ENCODE measurements around the gene NTRK1. TPM values are rescaled to one million over a fixed set of nuclear protein-coding genes. Genes with fewer than 3 reads are reported as not detected.
A peak's percentile ranks its signal among the peaks of the same experiment; 100 is the strongest.

Gene NTRK1
- total and polyA plus RNA-seq, 2 of the 4 experiments (the other 2 are of a cell fraction) = not detected

- POLR2A ChIA-PET (ENCODE audit: unreplicated experiment) = interaction anchor here (0.5 kb wide), 2 partner anchors 72 to 148 kb away, joined by 6 to 8 read pairs; no protein-coding TSS in a partner anchor
- no peak overlapping the region for H3K27ac ChIP-seq (ENCODE audit: insufficient read depth, low read length)
- H2AK9ac ChIP-seq (replicated peaks; ENCODE audit: low read depth, low read length, poor library complexity) = peak overlapping the region; percentile 79
- BruUV-seq (replicated peaks) = no TSS peak
- H3K9me1 ChIP-seq (ENCODE audit: insufficient read depth, low read length) = no peaks in the 10 kb centered on the region; the same call in 1 of the 2 replicates
- H2BK15ac ChIP-seq (ENCODE audit: low read depth, low read length) = no peak overlapping the region
- H3K9ac ChIP-seq (ENCODE audit: low read depth, low read length) = no peak overlapping the region
- WGBS, 2 experiments (ENCODE audit: extremely low coverage in 2 of 2, insufficient read length in 1 of 2) = 21% methylated on average over 22 of the region's 60 CpGs; no CpG with 5 or more reads in 1 of the 2 experiments
- dilution Hi-C loops (cut with HindIII; ENCODE audit: low sequenced_read_pairs, unreplicated experiment) = no loop called here
- no peak overlapping the region for H3K18ac ChIP-seq (ENCODE audit: low read depth, low read length)
- in situ Hi-C loops (cut with MboI; ENCODE audit: low sequenced_read_pairs) = no loop called here
- H3K9me3 ChIP-seq (ENCODE audit: control insufficient read depth, insufficient read depth, low read length) = no peaks in the 10 kb centered on the region
- no peak overlapping the region for H3K14ac ChIP-seq (replicated peaks; ENCODE audit: low read depth, low read length)
- peak overlapping the region; percentile 69 for H3K4me2 ChIP-seq (ENCODE audit: low read depth, low read length)
- DNase-seq (peak; percentile 33), ATAC-seq (ENCODE audit: low read depth) (peak; percentile 72)
- H4K20me1 ChIP-seq (ENCODE audit: insufficient read depth, low read length) = no peaks in the 10 kb centered on the region; the same call in 1 of the 2 replicates
- no peak overlapping the region for H3K4me3 ChIP-seq (ENCODE audit: insufficient read depth, low read depth, low read length)
- TF ChIP-seq ELK1 (IDR thresholded peaks at IDR 0.05; ENCODE audit: borderline replicate concordance, low read depth, low read length) (no peak), BHLHE40 (IDR thresholded peaks at IDR 0.05; ENCODE audit: low read depth, low read length) (no peak), CTCF (conservative IDR thresholded peaks at IDR 0.05; ENCODE audit: low read depth, low read length) (peak; percentile 34), CEBPB (IDR thresholded peaks at IDR 0.05; ENCODE audit: low read depth, low read length) (no peak), POLR2A (IDR thresholded peaks at IDR 0.05; ENCODE audit: low read depth, low read length) (no peak), RAD21 (IDR thresholded peaks at IDR 0.05; ENCODE audit: low read length) (no peak), NFE2L2 (IDR thresholded peaks at IDR 0.05; ENCODE audit: low read depth, low read length) (no peak), USF2 (IDR thresholded peaks at IDR 0.05; ENCODE audit: low read depth, low read length) (peak; percentile 78), FOS (IDR thresholded peaks at IDR 0.05; ENCODE audit: low read depth, low read length) (no peak), MAZ (IDR thresholded peaks at IDR 0.05; ENCODE audit: borderline replicate concordance, low read depth, low read length) (no peak), RFX5 (IDR thresholded peaks at IDR 0.05; ENCODE audit: low read depth, low read length) (no peak), MXI1 (IDR thresholded peaks at IDR 0.05; ENCODE audit: borderline replicate concordance, low read depth, low read length) (0 out of 2 replicates have a peak, but pooled peaks have one; percentile 35), MAFK (IDR thresholded peaks at IDR 0.05; ENCODE audit: low read depth, low read length) (no peak)
- intact Hi-C loops (cut with micrococcal nuclease) = no loop called here
- H4K91ac ChIP-seq (ENCODE audit: insufficient read depth, low read depth, low read length) = no peak overlapping the region
- H3K27me3 ChIP-seq (ENCODE audit: control insufficient read depth, insufficient read depth, low read length) = peaks cover 38% of the 10 kb centered on the region
- no peak overlapping the region for H2BK120ac ChIP-seq (ENCODE audit: low read depth, low read length)
- H2AK5ac ChIP-seq (ENCODE audit: low read depth, low read length) = peak overlapping the region; percentile 34; the same call in 1 of the 2 replicates
- no peak overlapping the region; the same call in 1 of the 2 replicates for H3K4ac ChIP-seq (ENCODE audit: low read depth, low read length)
- H2BK5ac ChIP-seq (ENCODE audit: low read depth, low read length, poor library complexity, severe bottlenecking) = no peak overlapping the region
- H3K23ac ChIP-seq (ENCODE audit: low read depth, low read length) = 0 out of 2 replicates have a peak overlapping the region, but pooled peaks have one; percentile 4
- peaks cover 14% of the 10 kb centered on the region for H3K4me1 ChIP-seq (ENCODE audit: control insufficient read depth, insufficient read depth, low read length)
- no peaks in the 10 kb centered on the region for H3K36me3 ChIP-seq (ENCODE audit: control insufficient read depth, insufficient read depth, low read length)
- peak overlapping the region; percentile 92 for H2AFZ ChIP-seq (replicated peaks; ENCODE audit: low read length, poor library complexity)
- no peak overlapping the region for H3K56ac ChIP-seq (ENCODE audit: extremely low read depth, insufficient read depth, low read length)
- CTCF ChIA-PET = interaction anchor here (0.7 to 1.2 kb wide), 2 partner anchors 8 to 9 kb away, joined by 3 to 6 read pairs; no protein-coding TSS in a partner anchor
- no peaks in the 10 kb centered on the region for H3K79me1 ChIP-seq (ENCODE audit: low read depth in 1 of 2, low read length in 2 of 2)
- no peak overlapping the region for H4K5ac ChIP-seq (ENCODE audit: low read depth, low read length)
- no peak overlapping the region for H2BK20ac ChIP-seq (ENCODE audit: low read depth, low read length)
- no peak overlapping the region for H4K8ac ChIP-seq (ENCODE audit: low read depth in 2 of 2, low read length in 2 of 2)
Observed at GRCh38 chr1:156813750-156814570, 46.7 kb upstream of the NTRK1 start.
